Measurements from ENCODE around the gene CALML4. TPM values are rescaled to one million over a fixed set of nuclear protein-coding genes. Genes with fewer than 3 reads are reported as not detected.
"Not testable (repeated sequence)": the region's sequence is repeated elsewhere in the genome, so short reads cannot be mapped to it uniquely, and the experiment has no call there.

CALML4 gene
- total and polyA plus RNA-seq, 2 experiments from 2014 or later: 0.54 to 2.4 TPM

- TF ChIP-seq EZH2phosphoT487 (IDR thresholded peaks at IDR 0.05; ENCODE audit: insufficient read depth, low read depth) (no peak), EZH2 (IDR thresholded peaks at IDR 0.05; ENCODE audit: insufficient read depth, poor library complexity, severe bottlenecking) (no peak)
- no peak overlapping the region for H2AFZ ChIP-seq
- H3K9ac ChIP-seq: no peak overlapping the region
- DNase-seq: no peak
- no peaks in the 10 kb centered on the region for H3K36me3 ChIP-seq (ENCODE audit: low read depth)
- no peaks in the 10 kb centered on the region for H3K9me3 ChIP-seq (ENCODE audit: low read depth)
- H3K4me1 ChIP-seq (ENCODE audit: insufficient read depth): 0 out of 2 replicates have a peak, but pooled peaks cover 4% of the 10 kb centered on the region
- no peaks in the 10 kb centered on the region for H3K9me2 ChIP-seq (ENCODE audit: insufficient read depth)
- no peaks in the 10 kb centered on the region for H4K20me1 ChIP-seq (ENCODE audit: insufficient read depth)
- H3K27me3 ChIP-seq (replicated peaks; ENCODE audit: insufficient read depth): no peaks in the 10 kb centered on the region
- no peaks in the 10 kb centered on the region for H3F3A ChIP-seq (ENCODE audit: insufficient read depth)
- H3K4me3 ChIP-seq: no peak overlapping the region
- 94 to 100% methylated on average over 5 of the region's 5 CpGs for WGBS, 2 experiments (ENCODE audit: low coverage in 1 of 2, low lambda C conversion rate in 2 of 2, missing lambda C conversion rate in 2 of 2)
- H3K27ac ChIP-seq: no peak overlapping the region
- H3K79me2 ChIP-seq (ENCODE audit: insufficient read depth): no peaks in the 10 kb centered on the region
- in situ Hi-C loops (cut with MboI): no loop called here
- no peak overlapping the region for H3K4me2 ChIP-seq (ENCODE audit: unreplicated experiment)
Measured at GRCh38 chr15:68203956-68204355, 1.2 kb downstream of the CALML4 start.

- no peak overlapping the region for H2AFZ ChIP-seq
- no peaks in the 10 kb centered on the region for H3K79me2 ChIP-seq (ENCODE audit: insufficient read depth)
- H3K9me3 ChIP-seq (ENCODE audit: low read depth): no peaks in the 10 kb centered on the region
- H3K4me2 ChIP-seq (ENCODE audit: unreplicated experiment): no peak overlapping the region
- 95 to 97% methylated on average over 5 of the region's 5 CpGs for WGBS, 2 experiments (ENCODE audit: low coverage in 1 of 2, low lambda C conversion rate in 2 of 2, missing lambda C conversion rate in 2 of 2)
- no peaks in the 10 kb centered on the region for H3F3A ChIP-seq (ENCODE audit: insufficient read depth)
- 0 out of 2 replicates have a peak, but pooled peaks cover 4% of the 10 kb centered on the region for H3K4me1 ChIP-seq (ENCODE audit: insufficient read depth)
- no peak overlapping the region for H3K4me3 ChIP-seq
- no peak overlapping the region for H3K27ac ChIP-seq
- TF ChIP-seq EZH2phosphoT487 (IDR thresholded peaks at IDR 0.05; ENCODE audit: insufficient read depth, low read depth) (no peak), EZH2 (IDR thresholded peaks at IDR 0.05; ENCODE audit: insufficient read depth, poor library complexity, severe bottlenecking) (no peak)
- no peaks in the 10 kb centered on the region for H4K20me1 ChIP-seq (ENCODE audit: insufficient read depth)
- no peaks in the 10 kb centered on the region for H3K9me2 ChIP-seq (ENCODE audit: insufficient read depth)
- H3K36me3 ChIP-seq (ENCODE audit: low read depth): no peaks in the 10 kb centered on the region
- no peaks in the 10 kb centered on the region for H3K27me3 ChIP-seq (replicated peaks; ENCODE audit: insufficient read depth)
- no peak for DNase-seq
- no peak overlapping the region for H3K9ac ChIP-seq
- in situ Hi-C loops (cut with MboI): no loop called here
Measured at GRCh38 chr15:68203486-68203885, 1.6 kb downstream of the CALML4 start.

GRCh38 chr15:68202994-68203393 is 2.1 kb downstream of the CALML4 start:
- H3K36me3 ChIP-seq (ENCODE audit: low read depth): not testable (repeated sequence)

DNA sequence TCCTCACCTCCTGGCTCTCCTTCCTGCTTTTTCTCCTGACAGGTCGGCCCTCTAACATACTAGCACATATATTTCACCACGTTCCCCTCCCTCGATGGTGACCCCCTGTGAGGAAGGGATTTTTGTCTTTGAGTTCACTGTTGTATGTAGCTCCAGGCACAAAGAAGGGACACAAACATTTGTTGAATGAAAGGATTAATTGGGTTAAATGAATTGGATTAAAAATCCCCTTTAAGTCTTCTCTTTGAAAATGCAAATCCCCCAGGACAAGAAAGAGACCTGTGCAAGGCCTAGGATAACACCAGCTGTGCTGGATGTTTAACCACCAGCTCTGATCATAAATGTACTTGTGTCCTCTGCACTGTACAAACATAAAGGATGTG is 3.3 kb downstream of the CALML4 start:
- 86 to 88% methylated on average over 3 of the region's 3 CpGs for WGBS, 2 experiments (ENCODE audit: low coverage in 1 of 2, low lambda C conversion rate in 2 of 2, missing lambda C conversion rate in 2 of 2)
- in situ Hi-C loops (cut with MboI): no loop called here
- no peak overlapping the region for H3K27ac ChIP-seq

More at GRCh38 chr15:68202994-68203393, 2.1 kb downstream of the CALML4 start:
- H4K20me1 ChIP-seq (ENCODE audit: insufficient read depth); in situ Hi-C loops (cut with MboI); H3K4me2 ChIP-seq (ENCODE audit: unreplicated experiment); H3K4me1 ChIP-seq (ENCODE audit: insufficient read depth); H3K9me2 ChIP-seq (ENCODE audit: insufficient read depth); H3K79me2 ChIP-seq (ENCODE audit: insufficient read depth); H3K4me3 ChIP-seq; H3K9me3 ChIP-seq (ENCODE audit: low read depth); H3K27ac ChIP-seq; H3F3A ChIP-seq (ENCODE audit: insufficient read depth); H3K27me3 ChIP-seq (replicated peaks; ENCODE audit: insufficient read depth); H3K9ac ChIP-seq; H2AFZ ChIP-seq; DNase-seq: not testable (repeated sequence)
- 93 to 95% methylated on average over 7 of the region's 7 CpGs for WGBS, 2 experiments (ENCODE audit: low coverage in 1 of 2, low lambda C conversion rate in 2 of 2, missing lambda C conversion rate in 2 of 2)

More for the DNA sequence above, 3.3 kb downstream of the CALML4 start:
- Histone ChIP-seq H3K36me3 (ENCODE audit: low read depth) (no peaks in the 10 kb centered on the region), H4K20me1 (ENCODE audit: insufficient read depth) (no peaks in the 10 kb centered on the region), H3K4me3 (no peak overlapping the region), H3K4me1 (ENCODE audit: insufficient read depth) (0 out of 2 replicates have a peak, but pooled peaks cover 4% of the 10 kb centered on the region), H3F3A (ENCODE audit: insufficient read depth) (no peaks in the 10 kb centered on the region), H3K79me2 (ENCODE audit: insufficient read depth) (no peaks in the 10 kb centered on the region), H3K27me3 (replicated peaks; ENCODE audit: insufficient read depth) (no peaks in the 10 kb centered on the region), H3K4me2 (ENCODE audit: unreplicated experiment) (no peak overlapping the region), H3K9me2 (ENCODE audit: insufficient read depth) (no peaks in the 10 kb centered on the region), H3K9me3 (ENCODE audit: low read depth) (no peaks in the 10 kb centered on the region), H3K9ac (no peak overlapping the region), H2AFZ (no peak overlapping the region)
- DNase-seq: no peak
- TF ChIP-seq EZH2 (IDR thresholded peaks at IDR 0.05; ENCODE audit: insufficient read depth, poor library complexity, severe bottlenecking): no peak
- no peak for TF ChIP-seq EZH2phosphoT487 (IDR thresholded peaks at IDR 0.05; ENCODE audit: insufficient read depth, low read depth)

All from GM23248 (cell line).